Measurements from ENCODE around the gene KIF26A. TPM values are rescaled to one million over a fixed set of nuclear protein-coding genes. Genes with fewer than 3 reads are reported as not detected.

KIF26A gene
- 0.92 and 1.1 TPM in 2 replicates for total RNA-seq (2014; rRNA removed; shearing (Covaris generic); ENCODE audit: low replicate concordance)

GRCh38 chr14:104138098-104138717 is at the start of gene KIF26A:
TSS of gene KIF26A (plus strand) at chr14:104138587. CDS start at chr14:104138723, 136 bp downstream.
- peak; percentile 31 for DNase-seq
- Histone ChIP-seq H3K9me3 (no peaks in the 10 kb centered on the region), H3K36me3 (no peaks in the 10 kb centered on the region), H3K4me3 (peak within 1 kb of the TSS; percentile 48), H3K27me3 (peaks cover 10% of the 10 kb centered on the region)

GRCh38 chr14:104090071-104090748 is 48.2 kb upstream of the KIF26A start:
- no peak for DNase-seq
- Histone ChIP-seq H3K36me3 (no peaks in the 10 kb centered on the region), H3K9me3 (no peaks in the 10 kb centered on the region), H3K27me3 (no peaks in the 10 kb centered on the region), H3K4me3 (no peak overlapping the region)

- Histone ChIP-seq H3K4me3 (no peak overlapping the region), H3K9me3 (no peaks in the 10 kb centered on the region), H3K27me3 (no peaks in the 10 kb centered on the region), H3K36me3 (no peaks in the 10 kb centered on the region)
- no peak for DNase-seq
Observed at GRCh38 chr14:104091061-104091926, 47.1 kb upstream of the KIF26A start.

DNA sequence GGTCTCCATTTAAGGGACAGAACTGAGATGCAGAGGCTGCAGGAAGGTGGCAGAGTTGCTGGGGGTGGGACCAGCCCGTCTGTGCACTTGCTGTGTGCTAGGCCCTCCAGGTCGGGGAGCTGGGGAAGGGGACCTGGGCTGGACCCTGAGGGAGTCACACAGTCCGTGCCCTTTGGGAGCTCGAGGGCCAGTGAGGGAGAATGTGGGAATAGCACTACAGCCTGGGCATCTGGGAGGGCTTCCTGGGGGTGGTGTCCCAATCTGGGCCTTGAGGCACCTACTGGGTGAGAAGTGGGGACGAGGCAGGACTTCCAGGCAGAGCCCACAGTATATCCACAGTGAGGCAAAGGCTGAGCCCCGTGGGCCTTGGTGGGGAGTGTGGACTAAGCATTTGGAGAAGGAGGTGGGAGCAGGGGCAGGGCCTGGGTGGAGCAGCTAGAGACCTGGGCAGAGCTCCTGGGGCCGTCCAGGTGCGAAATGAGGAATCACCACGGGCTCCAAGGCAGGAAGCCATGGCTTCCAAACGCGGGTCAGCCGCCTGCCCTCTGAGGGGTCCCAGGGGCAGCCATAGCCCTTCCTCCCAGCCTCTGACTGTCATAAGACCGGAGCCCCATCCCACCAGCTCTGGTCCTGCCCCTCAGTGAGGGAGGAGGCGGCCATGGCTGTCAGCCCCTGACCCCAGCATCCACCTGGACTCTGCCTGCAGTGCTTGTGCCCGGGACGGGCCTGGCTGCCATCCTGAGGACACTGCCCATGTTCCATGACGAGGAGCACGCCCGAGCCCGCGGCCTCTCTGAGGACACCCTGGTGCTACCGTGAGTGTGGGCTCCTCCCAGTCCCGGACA is 46.2 kb upstream of the KIF26A start:
- Histone ChIP-seq H3K4me3 (no peak overlapping the region), H3K9me3 (no peaks in the 10 kb centered on the region), H3K36me3 (no peaks in the 10 kb centered on the region), H3K27me3 (no peaks in the 10 kb centered on the region)
- no peak for DNase-seq

GRCh38 chr14:104092931-104093365 is 45.4 kb upstream of the KIF26A start:
- DNase-seq = no peak
- Histone ChIP-seq H3K9me3 (no peaks in the 10 kb centered on the region), H3K36me3 (no peaks in the 10 kb centered on the region), H3K27me3 (no peaks in the 10 kb centered on the region), H3K4me3 (no peak overlapping the region)

DNA sequence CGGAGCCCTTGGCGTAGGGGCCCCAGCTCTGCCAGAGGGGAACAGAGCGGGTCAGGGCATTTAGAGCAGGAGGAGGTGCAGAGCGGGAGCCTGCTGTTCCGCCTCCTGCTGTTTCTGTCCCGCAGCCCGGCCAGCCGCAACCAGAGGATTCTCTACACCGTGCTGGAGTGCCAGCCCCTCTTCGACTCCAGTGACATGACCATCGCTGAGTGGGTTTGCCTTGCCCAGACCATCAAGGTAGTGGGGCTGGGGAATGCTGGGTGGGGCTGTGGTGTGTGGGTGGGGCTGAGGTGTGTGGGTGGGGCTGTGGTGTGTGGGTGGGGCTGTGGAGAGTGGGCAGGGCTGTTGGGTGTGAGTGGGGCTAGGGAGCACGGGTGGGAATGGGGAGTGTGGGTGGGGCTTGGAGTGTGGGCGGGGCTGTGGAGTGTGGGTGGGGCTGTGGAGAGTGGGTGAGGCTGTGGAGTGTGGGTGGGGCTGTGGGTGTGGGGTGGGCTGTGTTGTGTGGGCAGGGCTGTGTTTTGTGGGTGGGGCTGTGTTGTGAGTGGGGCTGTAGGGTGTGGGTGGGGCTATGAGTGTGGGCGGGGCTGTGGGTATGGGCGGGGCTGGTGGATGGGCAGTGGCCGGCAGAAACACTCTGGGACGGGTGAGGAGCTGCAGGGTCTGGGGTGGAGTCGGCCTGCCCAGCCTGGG is 44.9 kb upstream of the KIF26A start:
- Histone ChIP-seq H3K9me3 (no peaks in the 10 kb centered on the region), H3K36me3 (no peaks in the 10 kb centered on the region), H3K4me3 (no peak overlapping the region), H3K27me3 (no peaks in the 10 kb centered on the region)
- DNase-seq = no peak

- H3K27me3 ChIP-seq = no peaks in the 10 kb centered on the region
- no peak for DNase-seq
- no peaks in the 10 kb centered on the region for H3K9me3 ChIP-seq
- no peaks in the 10 kb centered on the region for H3K36me3 ChIP-seq
- H3K4me3 ChIP-seq = no peak overlapping the region
Observed at GRCh38 chr14:104094056-104094708, 44.2 kb upstream of the KIF26A start.

DNA sequence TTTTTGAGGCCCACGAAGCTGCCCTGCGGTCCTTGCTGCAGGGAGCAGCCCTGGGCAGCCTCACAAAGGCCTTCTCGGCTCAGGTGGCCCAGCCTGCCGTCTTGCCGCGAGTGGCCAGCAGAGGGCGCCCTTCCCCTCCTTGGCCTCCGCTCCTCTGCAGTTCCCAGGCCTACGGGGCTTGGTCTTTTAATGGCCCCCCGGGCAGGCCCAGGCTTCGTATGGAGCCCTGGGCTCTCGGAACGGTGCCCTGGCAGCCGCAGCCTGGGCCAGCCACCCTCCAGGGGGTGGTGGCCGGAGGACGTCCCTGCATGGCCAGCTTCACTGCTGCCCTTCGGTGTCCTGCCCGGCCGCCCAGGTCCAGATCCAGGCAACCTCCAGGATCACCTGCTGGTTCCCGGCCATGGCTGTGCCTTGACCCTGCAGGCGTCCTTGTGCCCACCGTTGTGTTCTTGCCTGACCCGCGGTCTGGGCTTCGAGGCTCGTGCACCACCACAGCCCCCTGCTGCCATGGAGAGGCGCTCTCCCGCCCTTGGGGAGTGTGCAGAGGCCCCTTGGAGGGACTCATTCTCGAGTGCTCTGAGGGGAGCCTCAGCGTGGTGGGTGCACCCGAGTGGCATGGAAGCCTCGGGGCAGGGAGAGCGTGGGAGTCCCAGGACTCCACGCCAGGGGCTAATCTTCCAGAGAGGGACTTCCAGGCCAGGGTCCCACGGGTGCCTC is 43.5 kb upstream of the KIF26A start:
- no peaks in the 10 kb centered on the region for H3K36me3 ChIP-seq
- no peak overlapping the region for H3K4me3 ChIP-seq
- no peaks in the 10 kb centered on the region for H3K9me3 ChIP-seq
- peak; percentile 31 for DNase-seq
- H3K27me3 ChIP-seq = no peaks in the 10 kb centered on the region

GRCh38 chr14:104095426-104096310 is 42.7 kb upstream of the KIF26A start:
- H3K27me3 ChIP-seq = no peaks in the 10 kb centered on the region
- DNase-seq = no peak
- H3K36me3 ChIP-seq = no peaks in the 10 kb centered on the region
- no peaks in the 10 kb centered on the region for H3K9me3 ChIP-seq
- no peak overlapping the region for H3K4me3 ChIP-seq

GRCh38 chr14:104096318-104096717 is 42.1 kb upstream of the KIF26A start:
- Histone ChIP-seq H3K9me3 (no peaks in the 10 kb centered on the region), H3K36me3 (no peaks in the 10 kb centered on the region), H3K27me3 (no peaks in the 10 kb centered on the region), H3K4me3 (no peak overlapping the region)
- no peak for DNase-seq

DNA sequence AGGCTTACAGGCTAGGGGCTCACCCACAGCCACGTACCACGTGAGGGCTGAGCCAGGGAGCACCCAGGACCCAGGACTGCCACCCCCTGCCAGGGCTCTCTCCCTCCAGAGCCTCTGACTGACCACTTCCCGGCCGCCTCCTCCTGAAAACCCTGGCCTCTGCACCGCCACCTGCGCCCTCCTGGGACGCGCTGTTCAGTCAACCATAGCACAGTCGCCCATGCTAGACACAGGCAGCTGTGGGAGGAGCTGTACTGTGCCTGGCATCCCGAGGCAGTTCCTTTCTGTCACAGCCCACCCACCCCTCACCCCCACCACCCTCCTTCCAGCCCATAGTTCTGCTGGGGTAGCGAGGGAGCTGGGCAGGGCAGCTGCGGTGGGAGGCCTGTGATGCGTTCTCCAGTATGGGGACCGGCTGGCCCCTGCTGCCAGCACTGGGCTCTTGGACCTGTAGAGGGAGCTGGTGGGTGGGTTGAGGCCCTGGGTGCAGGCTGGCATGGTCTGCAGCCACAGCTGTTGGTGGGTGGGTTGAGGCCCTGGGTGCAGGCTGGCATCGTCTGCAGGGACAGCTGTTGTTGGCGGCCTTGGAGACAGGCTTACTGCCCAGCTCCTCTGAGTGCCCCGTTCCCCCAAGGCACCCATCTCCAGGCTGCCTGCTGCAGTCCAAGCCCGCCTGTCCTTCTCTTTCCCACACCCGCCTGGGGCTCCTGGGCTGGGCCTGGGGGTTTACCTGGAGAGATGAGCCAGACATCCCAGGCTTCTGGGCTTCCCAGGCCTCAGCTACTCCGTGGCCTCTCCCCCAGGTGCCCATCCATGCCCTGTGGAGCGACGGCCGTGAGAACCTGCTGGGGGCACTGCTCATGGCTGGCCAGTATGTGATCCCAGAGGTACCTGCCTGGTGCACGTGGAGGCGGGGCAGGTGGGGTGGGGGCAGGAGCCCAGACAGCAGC is 41.4 kb upstream of the KIF26A start:
- no peak for DNase-seq
- no peaks in the 10 kb centered on the region for H3K9me3 ChIP-seq
- H3K36me3 ChIP-seq = no peaks in the 10 kb centered on the region
- H3K27me3 ChIP-seq = no peaks in the 10 kb centered on the region
- no peak overlapping the region for H3K4me3 ChIP-seq

- Histone ChIP-seq H3K9me3 (no peaks in the 10 kb centered on the region), H3K36me3 (no peaks in the 10 kb centered on the region), H3K27me3 (no peaks in the 10 kb centered on the region), H3K4me3 (no peak overlapping the region)
- DNase-seq = no peak
Observed at GRCh38 chr14:104098272-104099095, 39.9 kb upstream of the KIF26A start.

Measured in MG63 (cell line).